ENCODE data around the gene HGFAC. TPM values are rescaled to one million over a fixed set of nuclear protein-coding genes. Genes with fewer than 3 reads are reported as not detected.

Gene HGFAC
- total RNA-seq = 1 to 10 TPM in 1 of 4 donors, under 1 TPM in 1, not detected in 2; 0.52 to 2.3 TPM

DNA sequence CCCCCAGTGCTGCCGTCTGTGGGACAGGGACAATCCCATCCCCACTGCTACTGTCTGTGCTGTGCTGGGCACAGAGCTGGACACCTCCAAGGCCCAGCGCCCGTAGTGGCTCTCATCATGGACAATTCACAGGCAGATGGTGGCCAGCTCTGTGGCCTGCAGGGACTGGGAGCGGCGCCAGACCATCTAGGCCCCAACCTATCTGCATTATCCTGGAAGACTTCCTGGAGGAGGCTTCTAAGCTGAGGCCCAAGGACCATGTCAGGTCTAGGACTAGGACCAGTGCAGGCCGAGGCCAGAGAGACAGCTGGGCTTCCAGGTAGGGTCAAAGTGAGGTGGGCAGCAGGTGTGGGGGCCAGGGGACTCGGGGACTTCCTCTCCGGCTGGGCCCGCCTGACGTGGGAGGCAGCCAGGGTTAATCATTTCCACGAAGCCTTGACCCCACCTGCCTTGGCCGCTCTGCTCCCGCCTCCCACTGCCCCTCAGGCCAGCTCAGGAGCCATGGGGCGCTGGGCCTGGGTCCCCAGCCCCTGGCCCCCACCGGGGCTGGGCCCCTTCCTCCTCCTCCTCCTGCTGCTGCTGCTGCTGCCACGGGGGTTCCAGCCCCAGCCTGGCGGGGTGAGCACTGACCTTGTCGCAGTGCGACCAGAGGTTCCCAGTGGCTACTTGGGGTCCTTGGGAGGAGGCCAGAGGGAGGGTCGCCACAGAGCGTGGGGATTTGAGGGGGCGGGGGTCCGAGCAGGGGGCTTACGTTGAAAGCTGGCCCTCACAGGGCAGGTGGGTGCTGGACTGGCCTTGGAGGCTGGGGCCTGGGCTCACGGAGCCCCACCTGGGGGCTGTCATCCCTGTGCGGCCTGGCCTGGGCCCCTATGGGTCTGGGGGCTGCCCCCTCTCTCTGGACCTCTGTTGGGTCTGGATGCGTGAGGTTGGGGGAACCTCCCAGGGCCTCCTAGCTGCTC, at the start of gene HGFAC:
Gene HGFAC, plus strand, starts transcription at position 468 of the 959 bp plus-strand sequence. Its CDS starts 34 bp downstream, at position 502.
- no peak for DNase-seq (ENCODE audit: extremely low spot score)
- TF ChIP-seq POLR2AphosphoS5 (IDR thresholded peaks at IDR 0.05) (no peak), POLR2A (IDR thresholded peaks at IDR 0.05; ENCODE audit: low read depth) (no peak), EP300 (IDR thresholded peaks at IDR 0.05) (no peak)
- TF ChIP-seq, protein P1, sequence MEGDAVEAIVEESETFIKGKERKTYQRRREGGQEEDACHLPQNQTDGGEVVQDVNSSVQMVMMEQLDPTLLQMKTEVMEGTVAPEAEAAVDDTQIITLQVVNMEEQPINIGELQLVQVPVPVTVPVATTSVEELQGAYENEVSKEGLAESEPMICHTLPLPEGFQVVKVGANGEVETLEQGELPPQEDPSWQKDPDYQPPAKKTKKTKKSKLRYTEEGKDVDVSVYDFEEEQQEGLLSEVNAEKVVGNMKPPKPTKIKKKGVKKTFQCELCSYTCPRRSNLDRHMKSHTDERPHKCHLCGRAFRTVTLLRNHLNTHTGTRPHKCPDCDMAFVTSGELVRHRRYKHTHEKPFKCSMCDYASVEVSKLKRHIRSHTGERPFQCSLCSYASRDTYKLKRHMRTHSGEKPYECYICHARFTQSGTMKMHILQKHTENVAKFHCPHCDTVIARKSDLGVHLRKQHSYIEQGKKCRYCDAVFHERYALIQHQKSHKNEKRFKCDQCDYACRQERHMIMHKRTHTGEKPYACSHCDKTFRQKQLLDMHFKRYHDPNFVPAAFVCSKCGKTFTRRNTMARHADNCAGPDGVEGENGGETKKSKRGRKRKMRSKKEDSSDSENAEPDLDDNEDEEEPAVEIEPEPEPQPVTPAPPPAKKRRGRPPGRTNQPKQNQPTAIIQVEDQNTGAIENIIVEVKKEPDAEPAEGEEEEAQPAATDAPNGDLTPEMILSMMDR (IDR thresholded peaks at IDR 0.05) = no peak
- Histone ChIP-seq H3K9me3 (peaks cover 0 to 5% (median 0%) of the 10 kb centered on the region in 4 donors), H3K36me3 (no peaks in the 10 kb centered on the region), H3K27me3 (peaks cover 0 to 18% (median 0%) of the 10 kb centered on the region in 4 donors), H3K4me1 (peaks cover 0 to 15% (median 10%) of the 10 kb centered on the region in 4 donors), H3K4me3 (no peak within 1 kb of the TSS), H3K27ac (replicated peaks in 1 of 4) (no peak within 1 kb of the TSS)
- 85% methylated on average over 19 of the region's 27 CpGs for WGBS
- intact Hi-C loops (cut with DNase I) = loop anchor here (5.0 kb wide), 1 partner anchor 249 kb away; no protein-coding TSS in a partner anchor

DNA sequence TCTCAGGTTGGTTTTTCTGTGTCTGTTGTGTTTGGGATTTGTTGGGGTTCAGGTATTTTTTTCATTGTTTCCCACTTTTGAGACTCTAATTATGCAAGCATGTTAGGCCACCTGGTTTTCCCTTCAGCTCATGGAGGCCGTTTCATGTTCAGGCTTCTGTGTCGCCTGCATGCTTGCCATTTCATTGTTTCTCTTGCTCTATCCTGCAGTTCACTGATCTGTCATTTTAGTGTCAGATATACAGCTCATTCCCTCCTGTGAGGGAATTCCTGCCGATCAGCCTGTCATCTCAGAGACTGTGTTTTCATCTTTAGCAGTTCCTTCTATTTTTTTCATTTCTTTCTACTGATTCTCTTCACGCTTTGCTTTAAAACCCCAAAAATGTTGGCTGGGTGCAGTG, 49.4 kb upstream of the HGFAC start:
- no peak overlapping the region for H3K4me3 ChIP-seq
- H3K9me3 ChIP-seq = no peaks in the 10 kb centered on the region
- no peak for DNase-seq (ENCODE audit: extremely low spot score)
- TF ChIP-seq, protein P1 (IDR thresholded peaks at IDR 0.05) = no peak
- TF ChIP-seq POLR2A (IDR thresholded peaks at IDR 0.05; ENCODE audit: low read depth) = no peak
- TF ChIP-seq EP300 (IDR thresholded peaks at IDR 0.05) = no peak
- TF ChIP-seq POLR2AphosphoS5 (IDR thresholded peaks at IDR 0.05) = no peak
- 93% methylated on average over 4 of the region's 4 CpGs for WGBS
- intact Hi-C loops (cut with DNase I) = no loop called here
- no peaks in the 10 kb centered on the region for H3K27me3 ChIP-seq
- H3K4me1 ChIP-seq = peaks cover 15 to 29% (median 24%) of the 10 kb centered on the region in 4 donors
- peaks cover 0 to 4% (median 0%) of the 10 kb centered on the region in 4 donors for H3K36me3 ChIP-seq
- no peak overlapping the region for H3K27ac ChIP-seq (replicated peaks in 1 of 4)

DNA sequence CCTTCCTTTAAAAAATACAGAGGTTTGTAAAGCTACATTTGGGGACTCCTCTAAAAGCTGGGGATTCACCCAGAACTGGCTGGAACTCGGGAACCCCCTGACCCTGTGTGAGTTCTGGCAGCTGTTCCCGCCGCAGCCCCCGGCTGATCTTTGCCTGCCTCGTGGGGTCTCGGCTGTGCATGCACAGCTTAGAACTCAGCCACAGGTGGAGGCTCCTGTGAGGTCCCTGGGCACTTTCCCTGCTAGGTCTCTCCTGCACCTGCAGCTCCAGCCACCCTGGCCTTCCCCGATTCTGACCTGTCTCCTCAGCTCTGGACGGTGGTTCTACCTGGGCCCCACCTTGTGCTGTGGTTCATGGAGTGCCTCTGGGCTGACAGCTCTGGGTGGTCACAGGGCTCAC, 48.6 kb upstream of the HGFAC start:
- 90% methylated on average over 8 of the region's 8 CpGs for WGBS
- intact Hi-C loops (cut with DNase I) = no loop called here
- Histone ChIP-seq H3K27ac (replicated peaks in 1 of 4) (no peak overlapping the region), H3K4me3 (no peak overlapping the region), H3K4me1 (peaks cover 9 to 21% (median 16%) of the 10 kb centered on the region in 4 donors), H3K9me3 (no peaks in the 10 kb centered on the region), H3K27me3 (no peaks in the 10 kb centered on the region), H3K36me3 (peaks cover 0 to 4% (median 0%) of the 10 kb centered on the region in 4 donors)
- DNase-seq (ENCODE audit: extremely low spot score) = no peak
- TF ChIP-seq, protein P1 (IDR thresholded peaks at IDR 0.05) = no peak
- no peak for TF ChIP-seq EP300 (IDR thresholded peaks at IDR 0.05)
- TF ChIP-seq POLR2A (IDR thresholded peaks at IDR 0.05; ENCODE audit: low read depth) = no peak
- no peak for TF ChIP-seq POLR2AphosphoS5 (IDR thresholded peaks at IDR 0.05)

DNA sequence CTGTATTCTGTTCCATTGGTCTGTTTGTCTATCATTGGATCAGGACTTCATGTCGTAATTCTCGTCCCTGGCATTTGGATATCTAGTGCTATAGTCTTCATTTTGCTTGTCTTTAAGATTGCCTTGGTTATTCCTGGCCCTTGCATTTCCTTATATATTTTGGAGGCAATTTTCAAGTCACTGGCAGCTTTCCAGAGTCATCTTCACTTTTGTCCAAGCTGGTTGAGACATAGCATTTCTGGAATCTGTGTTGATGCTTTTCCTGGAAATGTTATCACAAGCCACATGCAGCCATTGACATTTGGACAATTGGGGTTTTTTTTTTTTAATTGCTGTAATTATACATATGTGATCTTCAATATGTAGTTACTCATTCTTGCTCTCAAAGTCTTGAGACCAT, 45.2 kb upstream of the HGFAC start:
- no peaks in the 10 kb centered on the region for H3K4me1 ChIP-seq
- no peaks in the 10 kb centered on the region for H3K27me3 ChIP-seq
- H3K4me3 ChIP-seq = no peak overlapping the region
- no peaks in the 10 kb centered on the region for H3K9me3 ChIP-seq
- no peak overlapping the region for H3K27ac ChIP-seq (replicated peaks in 1 of 4)
- no peak for DNase-seq (ENCODE audit: extremely low spot score)
- intact Hi-C loops (cut with DNase I) = no loop called here
- H3K36me3 ChIP-seq = peaks cover 0 to 4% (median 0%) of the 10 kb centered on the region in 4 donors
- TF ChIP-seq EP300 (IDR thresholded peaks at IDR 0.05) (no peak), POLR2A (IDR thresholded peaks at IDR 0.05; ENCODE audit: low read depth) (no peak), POLR2AphosphoS5 (IDR thresholded peaks at IDR 0.05) (no peak)
- TF ChIP-seq, protein P1 (IDR thresholded peaks at IDR 0.05) = no peak
- 94% methylated on average over 2 of the region's 2 CpGs for WGBS
